Aorta (tissue), 5 donors: ENCODE results near the gene GLOD4. TPM values are rescaled to one million over a fixed set of nuclear protein-coding genes. Genes with fewer than 3 reads are reported as not detected.
"Not testable (repeated sequence)": the region's sequence is repeated elsewhere in the genome, so short reads cannot be mapped to it uniquely, and the experiment has no call there.

Experiments
- ATAC-seq: fragments of 200-7000 bp; cut with Tn5 transposase; one replicate; pipeline ENCODE4 v1.9.1; 2022; ENCODE audit warnings: moderate library complexity; ENCODE audit not compliant: low FRiP score
- DNase-seq, 2 donors: peaks; one replicate each; pipeline ENCODE4 v3.0.0-alpha.2; 2020
- H3K27ac ChIP-seq, 2 donors: one replicate each; pipeline ENCODE4 v1.5.1; 2013; ENCODE audit warnings: low read length in 2 of 2, mild to moderate bottlenecking in 2 of 2, moderate library complexity in 2 of 2, control low read depth in 1 of 2, inconsistent platforms in 1 of 2, low read depth in 1 of 2
- H3K27me3 ChIP-seq, 2 donors: one replicate each; pipeline ENCODE4 v1.6.1; 2013; ENCODE audit warnings: control low read depth in 1 of 2, low read length in 1 of 2, mild to moderate bottlenecking in 1 of 2, moderate library complexity in 1 of 2; ENCODE audit not compliant: insufficient read depth in 2 of 2, control insufficient read depth in 1 of 2
- H3K36me3 ChIP-seq, 2 donors: one replicate each; pipeline ENCODE4 v1.6.1; 2013; ENCODE audit warnings: control low read depth in 1 of 2, low read length in 1 of 2, mild to moderate bottlenecking in 1 of 2; ENCODE audit not compliant: insufficient read depth in 2 of 2, control insufficient read depth in 1 of 2
- H3K4me1 ChIP-seq, 2 donors: one replicate each; pipeline ENCODE4 v1.6.1; 2013; ENCODE audit warnings: low read length in 2 of 2, control low read depth in 1 of 2, mild to moderate bottlenecking in 1 of 2, moderate library complexity in 1 of 2; ENCODE audit not compliant: insufficient read depth in 2 of 2, control insufficient read depth in 1 of 2
- H3K4me3 ChIP-seq, 2 donors: one replicate each; pipeline ENCODE4 v1.5.1; 2013; ENCODE audit warnings: low read length in 2 of 2, control low read depth in 1 of 2, mild to moderate bottlenecking in 1 of 2
- H3K9me3 ChIP-seq: one replicate; pipeline ENCODE4 v1.6.1; 2013; ENCODE audit warnings: mild to moderate bottlenecking, low read length; ENCODE audit not compliant: control insufficient read depth
- WGBS, 2 donors: extraction: QIAGEN DNeasy Blood & Tissue Kit; methylation state at CpG; one replicate each; pipeline ENCODE4 v1.1.7; 2013; 5-methylcytosine and 5-hydroxymethylcytosine counted together
- intact Hi-C, 2 donors: fragments of 100-400 bp; cut with DNase I; formaldehyde crosslinking; loops; one replicate each; pipeline versions ENCODE4 v1.14.2 to v1.15.0; 2022
- polyA plus RNA-seq, 2 donors: library from polyadenylated mRNA; stranded (reverse); fragments of 200-250 nt; gene quantifications; one replicate each; pipeline ENCODE4 v1.2.3, GENCODE V29; 2013
- total RNA-seq, 2 donors: library from RNA; stranded (reverse); fragmentation: NEBNext Ultra II Directional; extraction: Animal tissue kit (Norgen Biotek cat#: 25700); gene quantifications; one replicate each; pipeline ENCODE4 v1.2.1, GENCODE V29; 2021
- donor health status: healthy with polysubstance abuse.
- donor health status: Bipolar disorder and iron deficiency.
- donor health status: DM: no; HTN: no; CAD: no.
- donor health status: DM: no; HTN: no; CAD: no.
- donor health status: DM: yes; HTN: yes; CAD: no.

The GLOD4 gene
- total and polyA plus RNA-seq, 4 donors, result 31.3 to 45.1 (median 38.1) TPM

DNA sequence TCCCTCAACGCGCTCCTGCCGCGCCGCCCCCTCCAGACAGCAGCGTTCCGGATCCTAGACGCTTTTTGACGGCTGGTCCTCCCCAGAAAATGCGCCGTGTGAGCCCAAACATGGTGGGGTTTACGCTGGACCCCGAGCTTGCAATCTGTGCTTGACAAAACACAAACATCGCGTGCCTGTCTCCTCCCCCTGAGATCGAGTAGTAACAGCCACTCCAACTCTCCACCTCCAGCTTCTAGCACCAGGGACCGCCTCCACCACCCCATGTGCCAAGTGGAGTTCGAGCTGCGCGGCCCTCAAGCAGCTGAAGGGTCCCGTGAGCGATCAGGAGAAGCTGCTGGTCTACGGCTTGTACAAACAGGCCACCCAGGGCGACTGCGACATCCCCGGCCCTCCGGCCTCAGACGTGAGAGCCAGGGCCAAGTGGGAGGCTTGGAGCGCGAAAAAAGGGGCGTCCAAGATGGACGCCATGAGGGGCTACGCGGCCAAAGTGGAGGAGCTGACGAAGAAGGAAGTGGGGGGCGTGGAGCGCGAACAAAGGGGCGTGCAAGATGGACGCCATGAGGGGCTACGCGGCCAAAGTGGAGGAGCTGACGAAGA lies 29.4 kb downstream of the GLOD4 start:
- Histone ChIP-seq H3K36me3 (no peaks in the 10 kb centered on the region), H3K27ac (peak overlapping the region in 1 of 2 donors; percentile 8), H3K4me1 (peaks cover 0 to 4% of the 10 kb centered on the region in 2 donors), H3K27me3 (no peaks in the 10 kb centered on the region), H3K9me3 (no peaks in the 10 kb centered on the region), H3K4me3 (peak overlapping the region; percentile 29 to 81)
- DNase-seq (peak; percentile 85 to 90), ATAC-seq (peak; percentile 89)
- WGBS, 2 donors, result 21 to 24% methylated on average over 42 to 43 of the region's 43 CpGs
- intact Hi-C loops, result loop anchor here in 1 of 2 donors (1.0 kb wide), 1 partner anchor 38 kb away; the partner anchor contains the start of gene VPS53

DNA sequence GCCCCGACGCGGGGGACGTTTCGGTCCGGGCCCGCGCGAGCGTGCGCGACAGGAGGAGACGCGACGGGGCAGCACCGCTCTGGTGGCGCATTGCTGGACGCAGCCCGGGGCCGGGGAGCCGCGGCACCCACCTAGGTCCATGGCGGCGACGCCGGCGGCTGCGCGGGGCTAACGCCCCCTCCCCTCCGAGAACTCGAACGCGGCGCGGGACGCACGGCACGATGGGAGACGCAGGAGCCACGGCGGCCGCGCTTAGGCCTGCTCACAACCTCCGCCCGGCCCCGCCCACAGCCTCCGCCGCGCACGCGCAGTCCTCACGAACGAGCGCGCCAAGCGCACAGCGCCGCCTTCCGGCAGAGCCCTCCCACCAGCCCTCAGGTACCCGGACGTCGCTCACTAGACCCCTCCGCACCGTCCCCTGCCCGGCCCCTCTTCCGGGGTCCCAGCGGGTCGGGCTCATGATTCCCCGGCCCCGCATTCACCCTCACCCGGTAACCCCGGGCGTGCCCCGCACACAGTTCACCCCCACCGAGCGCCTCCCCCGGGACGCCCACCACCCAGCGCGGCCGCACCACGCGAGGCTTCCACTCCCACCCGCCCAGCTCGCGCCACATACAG lies 30.0 kb downstream of the GLOD4 start, which contains the start of gene GEMIN4:
Gene GEMIN4 (minus strand): TSS at position 263 of the 618 bp plus-strand sequence. CDS start 122 bp downstream, at position 141.
- Histone ChIP-seq H3K4me1 (peaks cover 0 to 4% of the 10 kb centered on the region in 2 donors), H3K9me3 (no peaks in the 10 kb centered on the region), H3K27ac (peak within 1 kb of the TSS in 1 of 2 donors; percentile 8), H3K27me3 (no peaks in the 10 kb centered on the region), H3K36me3 (no peaks in the 10 kb centered on the region), H3K4me3 (peak within 1 kb of the TSS; percentile 42 to 81)
- peak; percentile 97 for ATAC-seq
- 0% methylated on average over 62 to 87 of the region's 87 CpGs for WGBS, 2 donors
- DNase-seq, result peak; percentile 94 to 99
- intact Hi-C loops, result loop anchor here in 1 of 2 donors (1.0 kb wide), 1 partner anchor 38 kb away; the partner anchor contains the start of gene VPS53

- ATAC-seq (peak; percentile 20), DNase-seq (peak in 1 of 2 donors; percentile 59)
- Histone ChIP-seq H3K4me3 (peak overlapping the region; percentile 42 to 81), H3K27ac (no peak overlapping the region), H3K4me1 (peaks cover 0 to 4% of the 10 kb centered on the region in 2 donors), H3K9me3 (no peaks in the 10 kb centered on the region), H3K36me3 (no peaks in the 10 kb centered on the region), H3K27me3 (no peaks in the 10 kb centered on the region)
- intact Hi-C loops, result loop anchor here in 1 of 2 donors (1.0 kb wide), 1 partner anchor 37 kb away; the partner anchor contains the start of gene VPS53
- 2% methylated on average over 42 to 49 of the region's 49 CpGs for WGBS, 2 donors
Observed at GRCh38 chr17:751269-752001, 30.6 kb downstream of the GLOD4 start.

GRCh38 chr17:750431-751037 lies 31.5 kb downstream of the GLOD4 start:
- Histone ChIP-seq H3K9me3 (no peaks in the 10 kb centered on the region), H3K27ac (no peak overlapping the region), H3K36me3 (peaks cover 0 to 3% of the 10 kb centered on the region in 2 donors), H3K27me3 (no peaks in the 10 kb centered on the region), H3K4me1 (peaks cover 0 to 4% of the 10 kb centered on the region in 2 donors), H3K4me3 (no peak overlapping the region)
- intact Hi-C loops, result no loop called here
- ATAC-seq (no peak), DNase-seq (no peak)
- WGBS, 2 donors, result 81 to 86% methylated on average over 8 of the region's 8 CpGs

DNA sequence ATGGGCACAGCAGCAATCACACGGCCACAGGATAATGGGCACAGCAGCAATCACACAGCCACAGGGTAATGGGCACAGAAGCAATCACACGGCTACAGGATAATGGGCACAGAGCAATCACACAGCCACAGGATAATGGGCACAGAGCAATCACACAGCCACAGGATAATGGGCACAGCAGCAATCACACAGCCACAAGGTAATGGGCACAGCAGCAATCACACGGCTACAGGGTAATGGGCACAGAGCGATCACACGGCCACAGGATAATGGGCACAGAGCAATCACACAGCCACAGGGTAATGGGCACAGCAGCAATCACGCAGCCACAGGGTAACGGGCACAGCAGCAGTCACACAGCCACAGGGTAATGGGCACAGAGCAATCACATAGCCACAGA lies 32.7 kb downstream of the GLOD4 start:
- H3K36me3 ChIP-seq, intact Hi-C loops, H3K27me3 ChIP-seq, H3K27ac ChIP-seq, ATAC-seq, H3K4me3 ChIP-seq, H3K4me1 ChIP-seq, DNase-seq, H3K9me3 ChIP-seq: not testable (repeated sequence)
- 84 to 85% methylated on average over 7 of the region's 7 CpGs for WGBS, 2 donors

DNA sequence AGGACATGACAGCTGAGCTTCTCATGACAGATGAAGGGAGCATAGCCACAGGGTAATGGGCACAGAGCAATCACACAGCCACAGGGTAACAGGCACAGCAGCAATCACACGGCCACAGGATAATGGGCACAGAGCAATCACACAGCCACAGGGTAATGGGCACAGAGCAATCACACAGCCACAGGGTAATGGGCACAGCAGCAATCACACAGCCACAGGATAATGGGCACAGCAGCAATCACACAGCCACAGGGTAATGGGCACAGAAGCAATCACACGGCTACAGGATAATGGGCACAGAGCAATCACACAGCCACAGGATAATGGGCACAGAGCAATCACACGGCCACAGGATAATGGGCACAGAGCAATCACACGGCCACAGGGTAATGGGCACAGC lies 33.5 kb downstream of the GLOD4 start:
- intact Hi-C loops, H3K9me3 ChIP-seq, H3K27ac ChIP-seq, H3K27me3 ChIP-seq, ATAC-seq, H3K4me3 ChIP-seq, H3K36me3 ChIP-seq, H3K4me1 ChIP-seq, DNase-seq: not testable (repeated sequence)
- 91 to 96% methylated on average over 4 of the region's 4 CpGs for WGBS, 2 donors

DNA sequence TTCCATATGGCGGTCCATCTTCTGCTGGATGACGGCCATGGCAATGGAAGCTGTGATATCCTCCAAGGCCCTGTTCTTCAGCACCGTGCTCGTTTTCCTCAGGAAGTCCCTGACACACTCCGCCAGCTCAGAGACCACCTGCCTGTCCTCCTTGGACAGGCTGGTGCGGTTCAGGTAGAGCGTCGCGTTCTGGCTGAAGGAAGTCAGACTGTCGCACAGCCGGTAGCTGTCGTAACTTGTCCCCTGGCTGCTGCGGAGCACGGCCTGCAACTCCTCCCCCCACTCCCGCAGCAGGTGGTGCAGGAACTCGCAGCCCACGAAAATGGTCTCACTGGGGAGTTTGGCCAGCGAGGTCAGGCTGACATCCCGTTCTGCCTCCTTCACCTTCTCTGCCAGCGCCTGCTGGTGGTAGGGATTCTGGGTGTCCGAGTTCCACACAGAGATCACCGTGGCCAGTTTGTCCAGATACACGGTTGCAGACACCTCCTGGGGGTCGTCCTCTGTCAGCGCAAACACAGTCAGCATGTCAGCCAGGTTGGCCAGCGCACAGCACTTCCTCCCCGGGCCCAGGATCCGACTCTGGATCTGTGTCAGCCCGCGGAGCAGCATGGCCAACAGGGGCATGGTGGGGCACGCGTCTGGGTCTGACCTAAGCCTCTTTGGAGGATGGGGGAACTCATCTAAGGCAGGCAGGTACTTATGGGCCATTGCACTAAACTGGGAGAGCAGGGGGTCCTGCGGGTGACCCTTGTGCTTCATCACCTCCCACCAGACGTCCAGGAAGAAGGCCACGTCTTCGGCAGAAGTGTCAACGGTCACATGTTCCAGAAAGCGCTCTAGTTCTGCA lies 35.1 kb downstream of the GLOD4 start:
- Histone ChIP-seq H3K27me3 (no peaks in the 10 kb centered on the region), H3K27ac (no peak overlapping the region), H3K36me3 (peaks cover 0 to 3% of the 10 kb centered on the region in 2 donors), H3K9me3 (no peaks in the 10 kb centered on the region), H3K4me3 (no peak overlapping the region), H3K4me1 (peaks cover 0 to 4% of the 10 kb centered on the region in 2 donors)
- ATAC-seq (no peak), DNase-seq (no peak)
- 92% methylated on average over 38 of the region's 38 CpGs for WGBS, 2 donors
- intact Hi-C loops, result no loop called here

DNA sequence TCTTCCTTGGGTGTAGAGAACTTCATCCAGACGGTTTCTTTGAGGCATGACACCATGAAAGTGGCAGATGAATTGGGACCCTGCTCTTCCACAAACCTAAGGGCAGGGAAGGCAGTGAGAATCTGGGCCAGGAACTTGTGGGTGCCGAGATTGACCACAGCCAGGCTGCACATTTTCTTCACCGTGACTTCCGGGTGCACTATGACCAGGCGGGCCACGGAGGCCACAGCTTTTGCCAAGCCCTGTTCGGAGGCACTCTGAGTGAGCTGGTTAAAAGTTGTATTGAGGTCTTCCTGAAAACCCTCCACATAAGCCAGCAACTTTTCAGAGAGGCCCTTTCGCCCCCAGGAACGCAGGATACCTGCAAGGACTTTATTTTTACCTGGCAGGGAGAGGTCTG lies 35.9 kb downstream of the GLOD4 start:
- ATAC-seq (no peak), DNase-seq (no peak)
- no peaks in the 10 kb centered on the region for H3K27me3 ChIP-seq
- H3K9me3 ChIP-seq, result no peaks in the 10 kb centered on the region
- peaks cover 0 to 4% of the 10 kb centered on the region in 2 donors for H3K4me1 ChIP-seq
- intact Hi-C loops, result no loop called here
- 92 to 95% methylated on average over 9 of the region's 9 CpGs for WGBS, 2 donors
- no peak overlapping the region for H3K4me3 ChIP-seq
- H3K36me3 ChIP-seq, result peaks cover 0 to 5% of the 10 kb centered on the region in 2 donors
- H3K27ac ChIP-seq, result no peak overlapping the region
